ENCODE results near the gene DEFB124. TPM values are rescaled to one million over a fixed set of nuclear protein-coding genes. Genes with fewer than 3 reads are reported as not detected.
"Not testable (repeated sequence)": the region's sequence is repeated elsewhere in the genome, so short reads cannot be mapped to it uniquely, and the experiment has no call there.

The DEFB124 gene
- total RNA-seq, 1 donor from 2014 or later: not detected

DNA sequence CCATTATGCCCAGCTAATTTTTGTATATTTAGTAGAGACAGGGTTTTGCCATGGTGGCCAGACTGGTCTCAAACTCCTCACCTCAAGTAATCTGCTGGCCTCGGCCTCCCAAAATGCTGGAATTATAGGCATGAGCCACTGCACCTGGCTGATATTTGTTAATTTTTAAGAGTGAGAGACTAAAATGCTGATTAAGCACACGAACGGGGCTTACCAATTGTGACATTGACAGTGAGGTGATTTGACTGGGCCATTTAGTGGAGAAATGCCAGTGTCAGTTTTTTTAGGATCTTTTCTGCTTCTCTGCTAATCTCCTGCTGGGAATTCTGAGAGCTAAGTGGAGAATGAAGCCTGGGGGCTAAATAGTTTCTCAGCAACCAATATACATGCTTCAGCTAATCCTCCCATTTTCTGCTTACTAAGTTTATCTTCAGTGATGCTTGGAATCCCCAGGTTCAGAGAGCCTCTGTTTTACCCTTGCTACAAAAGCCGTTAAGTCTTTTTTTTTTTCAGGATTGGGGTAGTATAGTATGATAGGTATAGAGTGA, 44.3 kb downstream of the DEFB124 start:
- no peak for TF ChIP-seq EZH2 (IDR thresholded peaks at IDR 0.05; ENCODE audit: insufficient read depth, low read length)
- TF ChIP-seq, protein P1, sequence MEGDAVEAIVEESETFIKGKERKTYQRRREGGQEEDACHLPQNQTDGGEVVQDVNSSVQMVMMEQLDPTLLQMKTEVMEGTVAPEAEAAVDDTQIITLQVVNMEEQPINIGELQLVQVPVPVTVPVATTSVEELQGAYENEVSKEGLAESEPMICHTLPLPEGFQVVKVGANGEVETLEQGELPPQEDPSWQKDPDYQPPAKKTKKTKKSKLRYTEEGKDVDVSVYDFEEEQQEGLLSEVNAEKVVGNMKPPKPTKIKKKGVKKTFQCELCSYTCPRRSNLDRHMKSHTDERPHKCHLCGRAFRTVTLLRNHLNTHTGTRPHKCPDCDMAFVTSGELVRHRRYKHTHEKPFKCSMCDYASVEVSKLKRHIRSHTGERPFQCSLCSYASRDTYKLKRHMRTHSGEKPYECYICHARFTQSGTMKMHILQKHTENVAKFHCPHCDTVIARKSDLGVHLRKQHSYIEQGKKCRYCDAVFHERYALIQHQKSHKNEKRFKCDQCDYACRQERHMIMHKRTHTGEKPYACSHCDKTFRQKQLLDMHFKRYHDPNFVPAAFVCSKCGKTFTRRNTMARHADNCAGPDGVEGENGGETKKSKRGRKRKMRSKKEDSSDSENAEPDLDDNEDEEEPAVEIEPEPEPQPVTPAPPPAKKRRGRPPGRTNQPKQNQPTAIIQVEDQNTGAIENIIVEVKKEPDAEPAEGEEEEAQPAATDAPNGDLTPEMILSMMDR (IDR thresholded peaks at IDR 0.05; ENCODE audit: insufficient read depth, low read depth, low read length): no peak
- H2AFZ ChIP-seq (ENCODE audit: low read depth, low read length): no peak overlapping the region
- H3K4me1 Mint-ChIP-seq (ENCODE audit: low read depth, unreplicated experiment): no peaks in the 10 kb centered on the region
- H3K9ac ChIP-seq (ENCODE audit: low read length): no peak overlapping the region
- no peak overlapping the region for H3K4me3 ChIP-seq (ENCODE audit: insufficient read depth, low read depth, low read length)
- H3K27me3 Mint-ChIP-seq (ENCODE audit: low read depth, unreplicated experiment): no peaks in the 10 kb centered on the region
- H3K36me3 Mint-ChIP-seq (ENCODE audit: low read depth, unreplicated experiment): no peaks in the 10 kb centered on the region
- no peaks in the 10 kb centered on the region for H3K36me3 ChIP-seq (ENCODE audit: insufficient read depth, low read length)
- H4K20me1 ChIP-seq (ENCODE audit: insufficient read depth, low read length): no peaks in the 10 kb centered on the region
- no peaks in the 10 kb centered on the region for H3K9me3 ChIP-seq (ENCODE audit: insufficient read depth, low read depth, low read length)
- no peak overlapping the region for H3K4me3 Mint-ChIP-seq (ENCODE audit: unreplicated experiment)
- FAIRE-seq (no peak), DNase-seq (ENCODE audit: low read depth) (no peak)
- H3K4me2 ChIP-seq (ENCODE audit: low read length): no peak overlapping the region
- H3K27ac ChIP-seq (ENCODE audit: low read depth, low read length): no peak overlapping the region
- H3K4me1 ChIP-seq (ENCODE audit: insufficient read depth, low read length): no peaks in the 10 kb centered on the region
- no peaks in the 10 kb centered on the region for H3K27me3 ChIP-seq (ENCODE audit: insufficient read depth, low read length)
- H3K79me2 ChIP-seq (ENCODE audit: insufficient read depth, low read length): no peaks in the 10 kb centered on the region
- H3K27ac Mint-ChIP-seq (ENCODE audit: unreplicated experiment): no peak overlapping the region
- H3K9me3 Mint-ChIP-seq (ENCODE audit: unreplicated experiment): peaks cover 6% of the 10 kb centered on the region

DNA sequence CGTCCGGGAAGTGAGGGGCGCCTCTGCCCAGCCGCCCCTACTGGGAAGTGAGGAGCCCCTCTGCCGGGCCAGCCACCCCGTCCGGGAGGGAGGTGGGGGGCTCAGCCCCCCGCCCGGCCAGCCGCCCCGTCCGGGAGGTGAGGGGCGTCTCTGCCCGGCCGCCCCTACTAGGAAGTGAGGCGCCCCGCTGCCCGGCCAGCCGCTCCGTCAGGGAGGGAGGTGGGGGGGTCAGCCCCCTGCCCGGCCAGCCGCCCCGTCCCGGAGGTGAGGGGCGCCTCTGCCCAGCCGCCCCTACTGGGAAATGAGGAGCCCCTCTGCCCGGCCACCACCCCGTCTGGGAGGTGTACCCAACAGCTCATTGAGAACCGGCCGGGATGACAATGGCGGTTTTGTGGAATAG, 47.4 kb downstream of the DEFB124 start:
- not testable (repeated sequence) for H3K36me3 Mint-ChIP-seq (ENCODE audit: low read depth, unreplicated experiment); H3K9me3 ChIP-seq (ENCODE audit: insufficient read depth, low read depth, low read length); H3K4me3 ChIP-seq (ENCODE audit: insufficient read depth, low read depth, low read length); H2AFZ ChIP-seq (ENCODE audit: low read depth, low read length); H3K4me1 Mint-ChIP-seq (ENCODE audit: low read depth, unreplicated experiment); H3K27ac Mint-ChIP-seq (ENCODE audit: unreplicated experiment); H3K27me3 Mint-ChIP-seq (ENCODE audit: low read depth, unreplicated experiment); H3K36me3 ChIP-seq (ENCODE audit: insufficient read depth, low read length); H3K79me2 ChIP-seq (ENCODE audit: insufficient read depth, low read length); H3K27ac ChIP-seq (ENCODE audit: low read depth, low read length); H3K9ac ChIP-seq (ENCODE audit: low read length); H3K4me2 ChIP-seq (ENCODE audit: low read length); H3K9me3 Mint-ChIP-seq (ENCODE audit: unreplicated experiment); DNase-seq (ENCODE audit: low read depth); H3K4me1 ChIP-seq (ENCODE audit: insufficient read depth, low read length); H3K4me3 Mint-ChIP-seq (ENCODE audit: unreplicated experiment); FAIRE-seq; H3K27me3 ChIP-seq (ENCODE audit: insufficient read depth, low read length); H4K20me1 ChIP-seq (ENCODE audit: insufficient read depth, low read length)

DNA sequence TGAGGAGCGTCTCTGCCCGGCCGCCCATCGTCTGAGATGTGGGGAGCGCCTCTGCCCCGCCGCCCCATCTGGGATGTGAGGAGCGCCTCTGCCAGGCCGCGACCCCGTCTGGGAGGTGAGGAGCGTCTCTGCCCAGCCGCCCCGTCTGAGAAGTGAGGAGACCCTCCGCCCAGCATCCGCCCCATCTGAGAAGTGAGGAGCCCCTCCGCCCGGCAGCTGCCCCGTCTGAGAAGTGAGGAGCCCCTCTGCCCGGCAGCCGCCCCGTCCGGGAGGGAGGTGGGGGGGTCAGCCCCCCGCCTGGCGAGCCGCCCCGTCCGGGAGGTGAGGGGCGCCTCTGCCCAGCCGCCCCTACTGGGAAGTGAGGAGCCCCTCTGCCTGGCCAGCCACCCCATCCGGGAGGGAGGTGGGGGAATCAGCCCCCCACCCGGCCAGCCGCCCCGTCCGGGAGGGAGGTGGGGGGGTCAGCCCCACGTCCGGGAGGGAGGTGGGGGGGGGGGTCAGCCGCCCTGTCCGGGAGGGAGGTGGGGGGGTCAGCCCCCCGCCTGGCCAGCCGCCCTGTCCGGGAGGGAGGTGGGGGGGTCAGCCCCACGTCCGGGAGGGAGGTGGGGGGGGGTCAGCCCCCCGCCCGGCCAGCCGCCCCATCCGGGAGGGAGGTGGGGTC, 47.9 kb downstream of the DEFB124 start:
- H3K27ac ChIP-seq (ENCODE audit: low read depth, low read length); H3K4me2 ChIP-seq (ENCODE audit: low read length); H3K9me3 Mint-ChIP-seq (ENCODE audit: unreplicated experiment); H4K20me1 ChIP-seq (ENCODE audit: insufficient read depth, low read length); H3K27ac Mint-ChIP-seq (ENCODE audit: unreplicated experiment); H2AFZ ChIP-seq (ENCODE audit: low read depth, low read length); FAIRE-seq; H3K9me3 ChIP-seq (ENCODE audit: insufficient read depth, low read depth, low read length); H3K4me1 Mint-ChIP-seq (ENCODE audit: low read depth, unreplicated experiment); H3K36me3 Mint-ChIP-seq (ENCODE audit: low read depth, unreplicated experiment); H3K27me3 Mint-ChIP-seq (ENCODE audit: low read depth, unreplicated experiment); H3K4me1 ChIP-seq (ENCODE audit: insufficient read depth, low read length); H3K36me3 ChIP-seq (ENCODE audit: insufficient read depth, low read length); H3K9ac ChIP-seq (ENCODE audit: low read length); H3K79me2 ChIP-seq (ENCODE audit: insufficient read depth, low read length); DNase-seq (ENCODE audit: low read depth); H3K4me3 ChIP-seq (ENCODE audit: insufficient read depth, low read depth, low read length); H3K4me3 Mint-ChIP-seq (ENCODE audit: unreplicated experiment); H3K27me3 ChIP-seq (ENCODE audit: insufficient read depth, low read length): not testable (repeated sequence)
